Activated naive CD4-positive, alpha-beta T cell treated with anti-CD3 and anti-CD28 coated beads, Interleukin-2, amount 50 U/mL, for 24 hours (primary cell): ENCODE results near the gene PSD.
A peak's percentile ranks its signal among the peaks of the same experiment; 100 is the strongest.

ENCODE experiments used
- H3K27ac Mint-ChIP-seq: one replicate; pipeline ENCODE4 v1.8.0; 2021; ENCODE audit warnings: mild to moderate bottlenecking, mixed read lengths
- H3K27me3 Mint-ChIP-seq: one replicate; pipeline ENCODE4 v1.8.0; 2021; ENCODE audit warnings: mixed read lengths
- H3K36me3 Mint-ChIP-seq: one replicate; pipeline ENCODE4 v1.8.0; 2021; ENCODE audit warnings: mixed read lengths
- H3K4me1 Mint-ChIP-seq: one replicate; pipeline ENCODE4 v1.8.0; 2021; ENCODE audit warnings: mixed read lengths
- H3K4me3 Mint-ChIP-seq: one replicate; pipeline ENCODE4 v1.8.0; 2021; ENCODE audit warnings: mild to moderate bottlenecking, mixed read lengths
- H3K9me3 Mint-ChIP-seq: one replicate; pipeline ENCODE4 v1.8.0; 2021; ENCODE audit warnings: mixed read lengths

Gene PSD

DNA sequence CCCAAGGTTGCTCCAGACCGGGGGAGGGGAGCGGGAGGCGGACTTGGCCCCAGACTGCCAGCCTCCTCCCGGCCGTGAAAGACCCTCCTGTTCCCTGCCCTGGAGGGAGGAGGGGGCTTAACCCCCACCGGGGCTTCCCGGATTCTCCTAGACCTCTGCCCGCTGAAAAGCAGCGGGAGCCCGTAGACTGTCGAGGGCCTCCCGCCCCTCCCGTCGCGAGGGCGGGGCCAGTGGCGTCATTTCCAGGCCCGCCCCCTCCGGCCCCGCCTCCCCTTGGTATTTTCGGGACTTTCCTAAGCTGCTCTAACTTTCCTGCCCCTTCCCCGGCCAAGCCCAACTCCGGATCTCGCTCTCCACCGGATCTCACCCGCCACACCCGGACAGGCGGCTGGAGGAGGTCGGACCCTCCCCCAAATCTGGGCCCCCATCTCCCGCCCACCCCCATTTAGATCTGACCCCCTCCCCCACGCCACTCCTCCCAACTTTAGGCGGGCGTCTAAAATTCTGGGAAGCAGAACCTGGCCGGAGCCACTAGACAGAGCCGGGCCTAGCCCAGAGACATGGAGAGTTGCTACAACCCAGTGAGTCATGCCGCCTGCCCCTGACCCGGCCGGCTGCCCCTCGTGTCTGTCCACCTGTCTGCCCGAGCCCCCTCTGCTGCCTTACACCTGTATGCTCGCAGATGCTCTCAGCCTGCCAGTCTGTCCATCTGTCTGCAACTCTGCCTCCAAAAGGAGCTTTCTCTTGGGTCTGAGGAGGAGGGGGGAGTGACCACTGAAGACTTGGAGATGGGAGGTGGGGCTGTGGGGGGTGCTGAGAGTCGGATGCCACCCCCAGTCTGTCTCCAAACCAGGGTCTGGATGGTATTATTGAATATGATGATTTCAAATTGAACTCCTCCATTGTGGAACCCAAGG is 22.9 kb downstream of the PSD start, which contains the start of gene NFKB2:
Gene NFKB2, plus strand, starts transcription at position 306 of the 917 bp plus-strand sequence. Its CDS starts 255 bp downstream, at position 561.
- peak within 1 kb of the TSS; percentile 92 for H3K4me3 Mint-ChIP-seq
- H3K4me1 Mint-ChIP-seq = peaks cover 46% of the 10 kb centered on the region
- no peaks in the 10 kb centered on the region for H3K9me3 Mint-ChIP-seq
- peak within 1 kb of the TSS; percentile 98 for H3K27ac Mint-ChIP-seq
- peaks cover 19% of the 10 kb centered on the region for H3K36me3 Mint-ChIP-seq
- H3K27me3 Mint-ChIP-seq = no peaks in the 10 kb centered on the region

DNA sequence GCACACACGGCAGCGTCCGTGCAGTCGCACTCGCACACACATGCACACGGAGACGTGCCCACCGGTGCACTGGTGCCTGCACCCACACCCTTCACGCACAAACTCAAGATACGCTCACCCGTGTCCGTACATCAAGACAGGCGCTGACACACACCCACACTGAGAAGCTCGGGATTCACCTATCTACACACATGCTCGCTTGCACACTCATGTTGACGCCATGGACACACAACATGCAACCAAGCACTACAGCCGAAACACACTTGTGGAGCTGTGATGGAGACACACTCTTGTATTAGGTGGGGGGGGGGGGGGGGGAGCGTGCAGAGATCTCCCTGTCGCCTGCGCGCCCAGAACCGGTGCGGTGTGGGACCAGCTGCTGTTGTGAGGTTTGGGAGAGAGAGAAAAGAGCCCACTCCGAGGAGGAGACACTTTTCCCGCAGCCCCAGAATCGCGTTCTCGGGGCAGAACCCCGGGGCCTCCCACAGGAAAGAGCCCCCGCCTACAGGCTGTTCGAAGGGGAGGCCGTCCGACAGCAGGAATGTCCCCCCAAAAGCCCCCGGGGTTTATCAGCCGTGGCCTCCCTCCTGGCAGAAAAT is 23.7 kb downstream of the PSD start:
- Mint-ChIP-seq H3K36me3 (peaks cover 19% of the 10 kb centered on the region), H3K4me1 (peaks cover 42% of the 10 kb centered on the region), H3K9me3 (no peaks in the 10 kb centered on the region), H3K27ac (peak overlapping the region; percentile 98), H3K4me3 (peak overlapping the region; percentile 92), H3K27me3 (no peaks in the 10 kb centered on the region)

DNA sequence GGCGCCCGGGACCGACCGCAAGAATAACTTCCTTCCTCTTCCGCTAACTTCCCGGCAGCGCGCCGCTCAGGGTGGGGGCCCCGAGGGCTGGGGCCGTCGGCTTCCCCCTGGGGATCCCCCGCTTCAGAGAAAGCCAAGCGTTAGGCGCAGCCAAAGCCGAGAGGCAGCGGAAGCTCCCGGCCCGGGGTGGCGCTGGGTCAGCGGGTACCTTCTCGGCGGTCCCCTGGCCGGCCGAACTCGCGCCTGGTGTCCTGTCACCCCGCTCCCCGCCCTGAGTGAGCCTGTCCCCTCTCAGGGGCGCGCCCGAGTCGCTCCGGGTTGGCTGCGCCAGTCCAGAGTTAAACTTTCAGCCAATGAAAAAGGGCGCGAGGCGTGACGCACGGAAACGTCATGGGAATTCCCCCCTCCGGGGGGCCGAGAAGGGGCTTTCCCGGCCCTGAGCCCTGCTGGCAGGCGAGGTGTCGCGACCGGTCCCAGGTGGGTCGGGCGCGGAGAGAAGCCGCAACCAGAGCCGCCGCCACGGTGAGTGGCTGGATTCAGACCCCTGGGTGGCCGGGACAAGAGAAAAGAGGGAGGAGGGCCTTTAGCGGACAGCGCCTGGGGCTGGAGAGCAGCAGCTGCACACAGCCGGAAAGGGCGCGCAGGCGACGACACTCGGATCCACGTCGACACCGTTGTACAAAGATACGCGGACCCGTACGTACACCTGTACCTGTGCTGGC is 24.3 kb downstream of the PSD start:
- Mint-ChIP-seq H3K4me1 (peaks cover 42% of the 10 kb centered on the region), H3K36me3 (peaks cover 19% of the 10 kb centered on the region), H3K27me3 (no peaks in the 10 kb centered on the region), H3K9me3 (no peaks in the 10 kb centered on the region), H3K4me3 (peak overlapping the region; percentile 92), H3K27ac (peak overlapping the region; percentile 98)

DNA sequence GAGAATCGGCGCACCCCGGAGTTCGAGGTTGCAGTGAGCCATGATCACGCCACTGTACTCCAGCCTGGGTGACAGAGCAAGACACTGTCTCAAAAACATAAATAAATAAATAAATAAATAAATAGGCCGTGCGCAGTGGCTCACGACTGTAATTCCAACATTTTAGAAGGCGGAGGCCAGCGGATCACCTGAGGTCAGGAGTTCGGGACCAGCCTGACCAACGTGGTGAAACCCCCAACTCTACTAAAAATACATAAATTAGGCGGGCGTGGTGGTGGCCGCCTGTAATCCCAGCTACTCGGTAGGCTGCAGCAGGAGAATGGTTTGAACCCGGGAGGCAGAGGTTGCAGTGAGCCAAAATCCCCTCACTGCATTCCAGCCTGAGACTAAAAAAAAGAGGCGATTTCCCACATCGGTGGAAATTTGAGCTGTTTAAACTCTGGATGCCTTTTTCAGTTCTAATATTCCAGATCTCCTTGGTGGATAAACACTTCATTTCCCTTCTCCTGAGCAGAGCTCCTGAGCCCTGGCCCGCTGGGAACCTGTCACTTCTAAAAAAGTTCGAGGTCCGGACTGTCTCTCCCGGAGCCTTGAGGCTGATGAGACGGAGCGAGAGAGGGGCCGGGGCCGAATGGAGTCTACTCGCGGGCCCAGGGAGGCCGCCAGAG is 25.0 kb downstream of the PSD start:
- Mint-ChIP-seq H3K27ac (peak overlapping the region; percentile 98), H3K36me3 (peaks cover 19% of the 10 kb centered on the region), H3K4me3 (peak overlapping the region; percentile 92)

DNA sequence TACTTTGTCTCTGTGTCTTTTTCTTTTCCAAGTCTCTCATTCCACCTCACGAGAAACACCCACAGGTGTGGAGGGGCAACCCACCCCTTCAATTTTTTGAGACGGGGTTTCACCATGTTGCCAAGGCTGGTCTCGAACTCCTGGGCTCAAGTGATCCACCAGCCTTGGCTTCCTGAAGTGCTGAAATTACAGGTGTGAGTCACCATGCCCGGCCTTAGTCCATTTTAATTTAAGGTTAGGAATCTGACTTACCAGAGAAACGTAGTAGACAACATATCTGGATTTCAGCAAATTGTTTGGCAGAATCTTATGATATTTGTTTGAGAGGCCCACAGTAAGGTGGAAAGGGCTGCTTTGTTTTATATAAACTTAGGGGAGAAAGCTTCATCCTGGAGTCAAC is 26.3 kb downstream of the PSD start:
- no peaks in the 10 kb centered on the region for H3K27me3 Mint-ChIP-seq
- H3K27ac Mint-ChIP-seq = peak overlapping the region; percentile 62
- peaks cover 11% of the 10 kb centered on the region for H3K36me3 Mint-ChIP-seq
- H3K4me3 Mint-ChIP-seq = peak overlapping the region; percentile 92
- peaks cover 26% of the 10 kb centered on the region for H3K4me1 Mint-ChIP-seq
- H3K9me3 Mint-ChIP-seq = no peaks in the 10 kb centered on the region

More for the DNA sequence above, 25.0 kb downstream of the PSD start:
- Mint-ChIP-seq H3K27me3 (no peaks in the 10 kb centered on the region), H3K4me1 (peaks cover 39% of the 10 kb centered on the region), H3K9me3 (no peaks in the 10 kb centered on the region)

DNA sequence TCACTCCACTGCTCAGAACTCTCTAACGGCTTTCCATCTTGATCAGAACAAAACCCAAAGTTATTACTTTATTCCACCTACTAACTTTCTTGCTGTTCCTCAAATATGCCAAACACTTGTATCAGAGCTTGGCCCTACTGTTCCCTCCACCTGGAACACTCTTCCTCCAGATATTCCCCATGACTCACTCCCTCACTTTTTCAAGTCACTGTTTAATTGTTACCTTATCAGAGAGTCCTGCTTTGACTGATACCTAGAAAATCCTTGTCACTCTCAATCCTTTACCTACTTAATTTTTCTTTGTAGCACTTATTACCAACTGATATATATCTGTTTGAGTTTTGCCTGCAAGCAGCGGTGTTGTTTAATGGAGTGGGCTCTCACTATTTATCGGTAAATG is 28.7 kb downstream of the PSD start:
- Mint-ChIP-seq H3K27ac (no peak overlapping the region), H3K36me3 (peaks cover 1% of the 10 kb centered on the region), H3K9me3 (no peaks in the 10 kb centered on the region), H3K4me3 (no peak overlapping the region), H3K4me1 (peaks cover 15% of the 10 kb centered on the region), H3K27me3 (no peaks in the 10 kb centered on the region)

DNA sequence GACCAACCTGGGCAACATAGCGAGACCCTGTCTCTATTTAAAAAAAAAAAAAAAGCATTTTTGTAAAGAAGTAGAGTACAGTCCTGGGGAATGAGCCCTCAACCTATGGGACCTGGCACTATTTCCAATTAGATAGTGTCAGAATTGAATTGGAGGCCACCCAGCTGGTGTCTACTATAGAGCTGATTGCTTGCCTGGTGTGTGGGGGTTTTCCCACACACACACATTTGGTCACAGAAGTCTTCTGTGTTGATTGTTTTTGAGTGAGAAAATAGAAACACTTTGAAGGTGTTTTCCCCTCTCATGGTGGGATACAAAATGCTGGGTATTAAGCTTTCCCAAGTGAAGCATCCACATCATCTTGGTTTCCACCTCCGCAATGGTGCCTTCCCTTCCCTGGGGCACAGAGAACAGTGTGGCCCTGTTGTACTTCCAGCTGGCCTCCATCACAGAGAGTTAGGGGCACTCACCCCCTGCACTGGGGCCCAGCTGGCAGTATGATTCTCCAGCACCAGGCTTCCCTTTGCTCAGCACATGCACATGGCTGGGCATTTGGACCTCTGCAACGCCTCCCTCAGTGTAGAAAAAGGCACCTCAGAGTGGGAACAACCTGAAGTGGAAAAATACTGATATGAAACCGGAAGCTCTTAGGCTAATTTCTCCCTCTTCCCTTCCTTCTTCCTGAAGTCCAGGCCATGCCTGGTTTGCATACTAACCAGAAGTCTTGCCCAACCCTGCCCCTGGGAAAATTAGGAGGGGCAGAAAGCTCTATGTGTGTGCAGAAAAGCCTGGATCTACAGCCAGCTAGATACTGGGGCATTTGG is 33.8 kb downstream of the PSD start:
- Mint-ChIP-seq H3K4me1 (peaks cover 3% of the 10 kb centered on the region), H3K36me3 (peaks cover 2% of the 10 kb centered on the region), H3K4me3 (no peak overlapping the region), H3K27me3 (no peaks in the 10 kb centered on the region), H3K27ac (peak overlapping the region; percentile 30), H3K9me3 (no peaks in the 10 kb centered on the region)

DNA sequence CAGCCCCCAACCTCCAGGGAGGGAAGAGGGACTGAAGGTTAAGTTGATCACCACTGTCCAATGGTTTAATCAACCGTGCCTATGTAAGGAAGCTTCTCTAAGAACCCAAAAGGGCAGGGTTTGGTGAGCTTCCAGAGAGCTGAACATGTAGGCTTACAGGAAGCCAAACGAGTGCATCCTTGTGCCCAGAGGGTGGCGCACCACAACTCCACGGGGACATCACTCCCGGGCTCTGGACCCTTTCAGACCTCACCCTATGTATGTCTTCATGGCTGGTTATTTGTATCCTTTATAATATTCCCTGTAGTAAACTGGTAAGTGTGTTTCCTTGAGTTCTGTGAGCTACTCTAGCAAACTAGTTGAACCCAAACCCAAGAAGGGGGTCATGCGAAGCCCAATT is 34.5 kb downstream of the PSD start:
- Mint-ChIP-seq H3K36me3 (peaks cover 2% of the 10 kb centered on the region), H3K27ac (peak overlapping the region; percentile 17), H3K27me3 (no peaks in the 10 kb centered on the region), H3K9me3 (no peaks in the 10 kb centered on the region), H3K4me3 (no peak overlapping the region), H3K4me1 (peaks cover 3% of the 10 kb centered on the region)

DNA sequence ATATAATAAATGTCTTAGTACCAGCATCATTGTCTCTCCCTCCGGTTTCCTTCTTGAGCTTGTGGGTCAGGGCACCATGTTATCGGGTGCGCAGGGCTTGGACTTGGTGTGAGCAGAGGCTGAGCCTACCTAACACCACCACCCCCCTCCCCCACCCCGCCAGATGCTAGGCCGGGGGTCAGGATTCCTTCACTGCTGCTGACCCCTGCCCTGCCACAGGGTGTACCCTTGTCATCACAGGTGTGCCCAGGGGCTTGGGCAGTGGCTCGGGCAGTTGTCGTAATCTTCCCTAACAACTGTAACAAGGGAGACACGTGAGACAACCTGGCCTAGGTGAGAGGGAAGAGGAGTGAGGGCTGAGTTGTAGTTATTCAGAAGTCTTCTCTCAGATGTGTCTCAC is 35.7 kb downstream of the PSD start:
- Mint-ChIP-seq H3K27ac (no peak overlapping the region), H3K27me3 (no peaks in the 10 kb centered on the region), H3K4me1 (peaks cover 3% of the 10 kb centered on the region), H3K9me3 (no peaks in the 10 kb centered on the region), H3K4me3 (no peak overlapping the region), H3K36me3 (peaks cover 3% of the 10 kb centered on the region)

DNA sequence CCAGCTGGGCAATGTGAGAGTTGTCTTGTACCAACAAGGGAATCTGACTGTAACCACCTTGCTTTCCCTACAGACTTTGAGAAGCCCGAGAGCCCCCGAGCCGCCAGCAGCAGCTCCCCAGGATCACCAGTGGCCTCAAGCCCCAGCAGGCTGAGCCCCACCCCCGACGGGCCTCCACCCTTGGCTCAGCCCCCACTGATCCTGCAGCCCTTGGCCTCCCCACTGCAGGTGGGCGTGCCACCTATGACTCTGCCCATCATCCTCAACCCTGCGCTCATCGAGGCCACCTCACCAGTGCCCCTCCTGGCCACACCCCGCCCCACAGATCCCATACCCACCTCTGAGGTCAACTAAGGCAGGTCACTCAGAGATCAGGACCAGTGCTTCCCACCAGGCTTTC is 36.6 kb downstream of the PSD start:
- Mint-ChIP-seq H3K4me1 (peaks cover 3% of the 10 kb centered on the region), H3K27me3 (no peaks in the 10 kb centered on the region), H3K4me3 (no peak overlapping the region), H3K27ac (no peak overlapping the region), H3K9me3 (no peaks in the 10 kb centered on the region), H3K36me3 (peaks cover 3% of the 10 kb centered on the region)

DNA sequence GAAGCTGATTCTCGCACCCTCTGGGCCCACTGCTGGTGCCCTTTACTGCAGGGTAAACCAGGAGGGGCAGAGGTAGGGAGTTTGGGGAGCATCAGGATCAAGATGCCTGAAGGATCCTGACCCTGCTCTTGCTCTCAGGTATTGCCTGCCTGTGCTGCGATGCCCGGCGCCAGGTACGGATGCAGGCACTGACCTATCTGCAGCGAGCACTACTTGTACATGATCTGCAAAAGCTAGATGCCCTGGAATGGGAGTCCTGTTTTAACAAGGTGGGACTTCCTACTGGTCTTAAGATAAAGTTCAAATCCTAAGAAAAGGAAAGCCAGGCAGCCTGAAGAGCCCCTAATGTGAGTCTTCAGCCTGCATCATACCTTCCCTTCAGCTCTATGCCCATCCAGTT is 39.2 kb downstream of the PSD start:
- H3K27ac Mint-ChIP-seq = no peak overlapping the region
- H3K4me3 Mint-ChIP-seq = no peak overlapping the region
- H3K9me3 Mint-ChIP-seq = no peaks in the 10 kb centered on the region
- no peaks in the 10 kb centered on the region for H3K27me3 Mint-ChIP-seq
- H3K36me3 Mint-ChIP-seq = peaks cover 5% of the 10 kb centered on the region
- peaks cover 3% of the 10 kb centered on the region for H3K4me1 Mint-ChIP-seq

DNA sequence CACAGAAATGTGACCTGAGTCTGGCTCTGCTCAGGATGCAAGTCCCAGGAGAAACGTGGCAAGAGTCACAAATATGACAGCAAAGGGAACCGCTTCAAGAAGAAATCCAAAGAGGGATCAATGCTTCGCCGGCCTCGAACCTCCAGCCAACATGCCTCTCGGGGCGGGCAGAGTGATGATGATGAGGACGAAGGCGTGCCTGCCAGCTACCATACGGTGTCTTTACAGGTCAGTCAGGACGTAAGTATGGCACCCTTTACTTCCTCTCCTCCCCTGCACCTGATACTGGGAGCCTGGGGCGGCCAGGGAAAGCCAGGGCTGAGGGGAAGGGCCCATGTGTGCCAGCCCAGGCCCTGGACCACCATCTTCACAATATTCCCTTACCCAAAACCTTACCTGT is 41.7 kb downstream of the PSD start:
- Mint-ChIP-seq H3K27ac (no peak overlapping the region), H3K36me3 (peaks cover 7% of the 10 kb centered on the region), H3K27me3 (no peaks in the 10 kb centered on the region), H3K4me1 (no peaks in the 10 kb centered on the region), H3K9me3 (no peaks in the 10 kb centered on the region), H3K4me3 (no peak overlapping the region)

DNA sequence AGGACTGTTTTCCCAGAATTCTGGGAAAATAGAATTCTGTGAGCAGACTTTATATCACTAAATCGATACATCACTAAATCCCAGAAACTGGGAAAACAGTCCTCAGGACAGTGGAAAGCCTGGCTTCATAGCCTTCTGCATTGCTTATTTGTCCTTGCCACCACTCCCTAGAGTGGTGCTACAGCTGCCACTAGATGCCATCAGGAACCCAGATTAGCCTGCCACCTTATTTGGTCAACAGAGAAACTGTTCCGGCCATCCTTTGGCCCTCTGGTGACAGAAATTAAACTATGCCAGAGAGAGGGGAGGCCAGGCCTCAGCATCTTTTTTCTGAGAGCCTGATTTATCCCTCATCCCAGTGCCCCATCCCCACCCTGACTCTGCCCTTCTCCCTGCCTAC is 42.7 kb downstream of the PSD start:
- Mint-ChIP-seq H3K27me3 (no peaks in the 10 kb centered on the region), H3K4me1 (no peaks in the 10 kb centered on the region), H3K27ac (no peak overlapping the region), H3K4me3 (no peak overlapping the region), H3K36me3 (peaks cover 8% of the 10 kb centered on the region), H3K9me3 (no peaks in the 10 kb centered on the region)

DNA sequence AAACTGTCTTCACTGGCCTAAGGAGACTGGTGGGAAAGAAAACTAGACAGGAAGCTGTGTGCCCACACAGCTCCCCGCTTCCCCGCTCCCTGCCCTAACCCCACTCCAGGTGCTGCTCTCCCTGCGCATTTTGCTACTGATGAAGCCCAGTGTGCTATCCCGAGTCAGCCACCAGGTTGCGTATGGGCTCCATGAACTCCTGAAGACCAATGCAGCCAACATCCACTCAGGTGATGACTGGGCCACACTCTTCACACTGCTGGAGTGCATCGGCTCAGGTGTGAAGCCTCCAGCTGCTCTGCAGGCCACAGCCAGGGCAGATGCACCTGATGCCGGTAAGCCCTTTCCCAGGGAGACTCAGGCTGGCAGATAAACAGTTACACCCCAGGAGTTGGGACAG is 43.3 kb downstream of the PSD start:
- Mint-ChIP-seq H3K27me3 (no peaks in the 10 kb centered on the region), H3K9me3 (no peaks in the 10 kb centered on the region), H3K36me3 (peaks cover 12% of the 10 kb centered on the region), H3K4me1 (no peaks in the 10 kb centered on the region), H3K4me3 (no peak overlapping the region), H3K27ac (no peak overlapping the region)

DNA sequence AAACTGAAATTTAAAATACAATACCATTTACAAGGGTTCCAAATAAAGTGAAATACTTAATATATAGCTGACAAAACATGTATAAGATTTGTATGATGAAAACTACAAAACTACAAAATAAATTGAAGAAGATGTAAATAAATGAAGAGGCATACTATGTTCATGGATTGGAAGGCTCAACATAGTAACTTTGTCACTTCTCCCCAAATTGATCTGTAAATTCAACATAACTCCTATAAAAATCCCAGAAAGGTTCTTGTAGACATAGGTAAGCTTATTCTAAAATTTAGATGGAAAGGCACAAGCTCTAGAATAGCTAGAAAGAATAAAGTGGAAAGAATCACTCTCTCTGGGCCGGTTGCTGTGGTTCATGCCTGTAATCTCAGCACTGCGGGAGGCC is 47.3 kb downstream of the PSD start:
- Mint-ChIP-seq H3K27me3 (no peaks in the 10 kb centered on the region), H3K36me3 (peaks cover 19% of the 10 kb centered on the region), H3K27ac (no peak overlapping the region), H3K9me3 (no peaks in the 10 kb centered on the region), H3K4me1 (no peaks in the 10 kb centered on the region), H3K4me3 (no peak overlapping the region)
